ENCODE data around the gene PPM1H. TPM values are rescaled to one million over a fixed set of nuclear protein-coding genes. Genes with fewer than 3 reads are reported as not detected.

The PPM1H gene
- total RNA-seq, 1 experiment from 2014 or later = 0.22 TPM

DNA sequence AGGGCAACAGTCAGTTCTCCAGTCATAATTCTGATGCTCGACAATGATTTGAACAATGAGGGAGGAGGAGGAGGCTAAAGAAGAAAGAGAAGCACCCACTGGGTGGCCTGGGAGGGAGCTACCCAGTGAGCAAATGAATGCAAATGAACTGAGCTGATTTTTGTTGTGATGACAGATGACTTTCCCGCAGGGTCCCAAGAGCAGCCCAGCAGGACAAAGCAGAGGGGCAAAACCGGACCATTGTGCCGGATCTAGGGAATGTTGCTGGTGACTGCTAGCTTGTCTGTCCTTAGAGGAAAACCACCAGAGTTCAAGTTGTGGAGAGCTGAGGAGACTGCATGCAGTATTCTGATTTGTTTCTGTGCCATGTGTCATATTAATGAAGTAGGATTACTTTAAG, 305.5 kb downstream of the PPM1H start:
- Histone ChIP-seq H3K79me2 (ENCODE audit: low read length) (no peaks in the 10 kb centered on the region), H3K9me2 (replicated peaks; ENCODE audit: insufficient read depth, low read length) (no peaks in the 10 kb centered on the region), H3K27ac (ENCODE audit: low read length) (no peak overlapping the region), H3K4me3 (ENCODE audit: low read length) (no peak overlapping the region), H3K36me3 (ENCODE audit: insufficient read depth, low read length) (no peaks in the 10 kb centered on the region), H4K20me1 (ENCODE audit: insufficient read depth, low read depth, low read length) (no peaks in the 10 kb centered on the region), H3K27me3 (ENCODE audit: low read length) (no peaks in the 10 kb centered on the region), H2AFZ (ENCODE audit: low read length) (no peak overlapping the region), H3K9me3 (ENCODE audit: low read length) (no peaks in the 10 kb centered on the region), H3K4me2 (ENCODE audit: low read depth, low read length, poor library complexity, severe bottlenecking) (no peak overlapping the region), H3K4me1 (ENCODE audit: low read length) (no peaks in the 10 kb centered on the region; the same call in 1 of the 2 replicates), H3K9ac (ENCODE audit: low read length) (no peak overlapping the region)
- DNase-seq = no peak

DNA sequence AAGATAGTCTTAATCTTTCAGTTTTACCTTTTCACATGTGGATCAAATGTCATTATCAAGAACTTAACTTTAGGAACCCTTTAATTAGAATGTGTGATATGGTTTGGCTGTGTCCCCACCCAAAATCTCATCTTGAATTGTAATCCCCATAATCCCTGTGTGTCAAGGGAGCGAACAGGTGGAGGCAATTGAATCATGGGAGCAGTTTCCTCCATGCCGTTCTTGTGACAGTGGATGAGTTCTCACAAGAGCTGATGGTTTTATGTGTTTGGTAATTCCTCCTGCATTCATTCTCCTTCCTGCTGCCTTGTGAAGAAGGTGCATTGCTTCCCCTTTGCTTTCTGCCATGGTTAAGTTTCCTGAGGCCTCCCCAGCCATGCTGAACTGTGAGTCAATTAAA, 307.8 kb downstream of the PPM1H start:
- Histone ChIP-seq H3K9me2 (replicated peaks; ENCODE audit: insufficient read depth, low read length) (no peaks in the 10 kb centered on the region), H3K4me2 (ENCODE audit: low read depth, low read length, poor library complexity, severe bottlenecking) (no peak overlapping the region), H3K4me1 (ENCODE audit: low read length) (no peaks in the 10 kb centered on the region), H2AFZ (ENCODE audit: low read length) (no peak overlapping the region), H3K9ac (ENCODE audit: low read length) (no peak overlapping the region), H3K27me3 (ENCODE audit: low read length) (no peaks in the 10 kb centered on the region), H3K36me3 (ENCODE audit: insufficient read depth, low read length) (no peaks in the 10 kb centered on the region), H4K20me1 (ENCODE audit: insufficient read depth, low read depth, low read length) (no peaks in the 10 kb centered on the region), H3K4me3 (ENCODE audit: low read length) (no peak overlapping the region), H3K79me2 (ENCODE audit: low read length) (no peaks in the 10 kb centered on the region), H3K27ac (ENCODE audit: low read length) (no peak overlapping the region), H3K9me3 (ENCODE audit: low read length) (no peaks in the 10 kb centered on the region)
- no peak for DNase-seq

GRCh38 chr12:62625228-62625627, 309.7 kb downstream of the PPM1H start:
- Histone ChIP-seq H4K20me1 (ENCODE audit: insufficient read depth, low read depth, low read length) (no peaks in the 10 kb centered on the region), H3K36me3 (ENCODE audit: insufficient read depth, low read length) (no peaks in the 10 kb centered on the region), H3K9me2 (replicated peaks; ENCODE audit: insufficient read depth, low read length) (no peaks in the 10 kb centered on the region), H3K79me2 (ENCODE audit: low read length) (no peaks in the 10 kb centered on the region), H3K4me2 (ENCODE audit: low read depth, low read length, poor library complexity, severe bottlenecking) (no peak overlapping the region), H3K27me3 (ENCODE audit: low read length) (no peaks in the 10 kb centered on the region), H3K4me1 (ENCODE audit: low read length) (no peaks in the 10 kb centered on the region), H3K4me3 (ENCODE audit: low read length) (no peak overlapping the region), H3K27ac (ENCODE audit: low read length) (no peak overlapping the region), H3K9ac (ENCODE audit: low read length) (no peak overlapping the region), H2AFZ (ENCODE audit: low read length) (no peak overlapping the region), H3K9me3 (ENCODE audit: low read length) (no peaks in the 10 kb centered on the region)
- no peak for DNase-seq

DNA sequence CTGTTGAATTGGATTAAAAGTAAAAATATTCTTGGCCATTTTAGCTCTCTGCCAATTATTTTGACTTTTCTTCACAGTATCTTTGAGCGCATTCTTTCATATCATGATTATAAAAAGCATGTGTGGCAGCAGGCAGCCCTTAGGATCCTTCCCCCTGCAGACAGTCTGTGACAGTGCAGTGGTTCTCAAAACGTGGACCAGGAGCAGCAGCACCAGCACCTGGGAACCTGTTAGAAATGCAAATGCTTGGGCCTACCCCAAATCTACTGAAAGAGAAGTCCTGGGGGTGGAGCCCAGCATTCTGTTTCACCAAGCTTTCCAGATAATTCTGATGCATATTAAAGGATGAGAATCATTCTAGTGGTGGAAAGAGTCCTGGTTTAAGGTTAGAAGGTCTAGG, 312.8 kb downstream of the PPM1H start:
- Histone ChIP-seq H3K9ac (ENCODE audit: low read length) (no peak overlapping the region), H3K4me3 (ENCODE audit: low read length) (no peak overlapping the region), H3K36me3 (ENCODE audit: insufficient read depth, low read length) (no peaks in the 10 kb centered on the region), H3K79me2 (ENCODE audit: low read length) (no peaks in the 10 kb centered on the region), H3K27me3 (ENCODE audit: low read length) (no peaks in the 10 kb centered on the region), H4K20me1 (ENCODE audit: insufficient read depth, low read depth, low read length) (no peaks in the 10 kb centered on the region), H3K9me2 (replicated peaks; ENCODE audit: insufficient read depth, low read length) (no peaks in the 10 kb centered on the region), H3K4me1 (ENCODE audit: low read length) (no peaks in the 10 kb centered on the region), H2AFZ (ENCODE audit: low read length) (no peak overlapping the region), H3K27ac (ENCODE audit: low read length) (no peak overlapping the region), H3K4me2 (ENCODE audit: low read depth, low read length, poor library complexity, severe bottlenecking) (no peak overlapping the region), H3K9me3 (ENCODE audit: low read length) (no peaks in the 10 kb centered on the region)
- no peak for DNase-seq

- no peak for DNase-seq
- Histone ChIP-seq H3K4me3 (ENCODE audit: low read length) (no peak overlapping the region), H3K9ac (ENCODE audit: low read length) (no peak overlapping the region), H3K9me2 (replicated peaks; ENCODE audit: insufficient read depth, low read length) (no peaks in the 10 kb centered on the region), H2AFZ (ENCODE audit: low read length) (no peak overlapping the region), H3K4me2 (ENCODE audit: low read depth, low read length, poor library complexity, severe bottlenecking) (no peak overlapping the region), H3K9me3 (ENCODE audit: low read length) (no peaks in the 10 kb centered on the region), H3K27ac (ENCODE audit: low read length) (no peak overlapping the region), H3K36me3 (ENCODE audit: insufficient read depth, low read length) (no peaks in the 10 kb centered on the region; the same call in 1 of the 2 replicates), H3K27me3 (ENCODE audit: low read length) (no peaks in the 10 kb centered on the region), H4K20me1 (ENCODE audit: insufficient read depth, low read depth, low read length) (no peaks in the 10 kb centered on the region), H3K79me2 (ENCODE audit: low read length) (no peaks in the 10 kb centered on the region), H3K4me1 (ENCODE audit: low read length) (no peaks in the 10 kb centered on the region)
Observed at GRCh38 chr12:62621101-62621638, 313.8 kb downstream of the PPM1H start.

DNA sequence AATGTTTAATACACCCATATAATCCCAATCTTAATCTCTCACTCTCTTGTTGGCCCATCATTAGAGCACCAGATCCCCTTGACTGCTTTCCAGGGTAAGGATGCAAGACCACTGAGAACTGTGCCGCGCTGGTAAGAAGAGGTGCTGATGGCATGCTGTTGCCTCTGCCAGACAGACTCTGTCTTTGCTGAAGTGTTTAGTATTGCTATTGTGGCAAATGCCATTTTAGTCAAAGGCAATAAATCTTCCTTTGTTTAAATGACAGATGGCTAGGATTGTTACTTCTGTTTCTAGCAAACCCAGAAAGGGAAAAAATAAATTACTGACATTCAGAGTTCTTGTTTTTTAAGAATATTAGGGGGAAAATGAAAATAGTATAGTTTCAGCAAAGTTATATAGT, 316.0 kb downstream of the PPM1H start:
- H3K4me3 ChIP-seq (ENCODE audit: low read length) = no peak overlapping the region
- no peak for DNase-seq
- H3K4me2 ChIP-seq (ENCODE audit: low read depth, low read length, poor library complexity, severe bottlenecking) = no peak overlapping the region
- no peaks in the 10 kb centered on the region for H3K79me2 ChIP-seq (ENCODE audit: low read length)
- H4K20me1 ChIP-seq (ENCODE audit: insufficient read depth, low read depth, low read length) = no peaks in the 10 kb centered on the region
- no peaks in the 10 kb centered on the region for H3K9me2 ChIP-seq (replicated peaks; ENCODE audit: insufficient read depth, low read length)
- no peak overlapping the region for H3K27ac ChIP-seq (ENCODE audit: low read length)
- no peaks in the 10 kb centered on the region; the same call in 1 of the 2 replicates for H3K36me3 ChIP-seq (ENCODE audit: insufficient read depth, low read length)
- no peaks in the 10 kb centered on the region for H3K9me3 ChIP-seq (ENCODE audit: low read length)
- no peaks in the 10 kb centered on the region for H3K4me1 ChIP-seq (ENCODE audit: low read length)
- no peak overlapping the region for H2AFZ ChIP-seq (ENCODE audit: low read length)
- no peaks in the 10 kb centered on the region for H3K27me3 ChIP-seq (ENCODE audit: low read length)
- no peak overlapping the region for H3K9ac ChIP-seq (ENCODE audit: low read length)

DNA sequence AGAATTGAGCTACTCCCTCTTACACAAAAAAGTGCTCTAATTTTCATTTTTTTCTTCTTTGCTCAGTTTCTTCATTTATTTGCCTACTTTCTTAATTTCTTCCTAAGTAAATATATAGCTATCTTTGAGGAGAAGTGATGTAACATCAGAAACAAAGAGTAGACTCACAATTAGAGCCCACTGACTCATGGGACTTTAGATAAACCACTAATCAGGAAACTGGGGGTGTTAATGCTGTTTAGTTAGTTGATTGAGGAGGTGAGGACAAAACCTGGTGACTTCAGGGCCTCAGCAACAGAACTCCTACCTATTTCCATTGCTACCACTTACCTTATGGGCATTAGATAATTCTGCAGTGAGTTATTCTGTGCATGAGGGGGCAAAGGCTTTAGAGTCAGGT, 316.6 kb downstream of the PPM1H start:
- no peaks in the 10 kb centered on the region for H4K20me1 ChIP-seq (ENCODE audit: insufficient read depth, low read depth, low read length)
- no peak overlapping the region for H3K4me2 ChIP-seq (ENCODE audit: low read depth, low read length, poor library complexity, severe bottlenecking)
- H3K4me1 ChIP-seq (ENCODE audit: low read length) = no peaks in the 10 kb centered on the region
- H3K27ac ChIP-seq (ENCODE audit: low read length) = no peak overlapping the region
- H3K9me3 ChIP-seq (ENCODE audit: low read length) = no peaks in the 10 kb centered on the region
- no peak overlapping the region for H2AFZ ChIP-seq (ENCODE audit: low read length)
- no peak overlapping the region for H3K4me3 ChIP-seq (ENCODE audit: low read length)
- no peaks in the 10 kb centered on the region for H3K9me2 ChIP-seq (replicated peaks; ENCODE audit: insufficient read depth, low read length)
- no peaks in the 10 kb centered on the region for H3K79me2 ChIP-seq (ENCODE audit: low read length)
- no peak overlapping the region for H3K9ac ChIP-seq (ENCODE audit: low read length)
- H3K27me3 ChIP-seq (ENCODE audit: low read length) = no peaks in the 10 kb centered on the region
- DNase-seq = no peak
- no peaks in the 10 kb centered on the region; the same call in 1 of the 2 replicates for H3K36me3 ChIP-seq (ENCODE audit: insufficient read depth, low read length)

GRCh38 chr12:62613081-62613480, 321.9 kb downstream of the PPM1H start:
- Histone ChIP-seq H2AFZ (ENCODE audit: low read length) (no peak overlapping the region), H3K27ac (ENCODE audit: low read length) (no peak overlapping the region), H3K9me2 (replicated peaks; ENCODE audit: insufficient read depth, low read length) (no peaks in the 10 kb centered on the region), H3K36me3 (ENCODE audit: insufficient read depth, low read length) (no peaks in the 10 kb centered on the region; the same call in 1 of the 2 replicates), H3K4me3 (ENCODE audit: low read length) (no peak overlapping the region), H3K4me2 (ENCODE audit: low read depth, low read length, poor library complexity, severe bottlenecking) (no peak overlapping the region), H3K4me1 (ENCODE audit: low read length) (no peaks in the 10 kb centered on the region), H3K79me2 (ENCODE audit: low read length) (no peaks in the 10 kb centered on the region), H3K9me3 (ENCODE audit: low read length) (no peaks in the 10 kb centered on the region), H3K27me3 (ENCODE audit: low read length) (no peaks in the 10 kb centered on the region), H3K9ac (ENCODE audit: low read length) (no peak overlapping the region), H4K20me1 (ENCODE audit: insufficient read depth, low read depth, low read length) (no peaks in the 10 kb centered on the region)
- no peak for DNase-seq

DNA sequence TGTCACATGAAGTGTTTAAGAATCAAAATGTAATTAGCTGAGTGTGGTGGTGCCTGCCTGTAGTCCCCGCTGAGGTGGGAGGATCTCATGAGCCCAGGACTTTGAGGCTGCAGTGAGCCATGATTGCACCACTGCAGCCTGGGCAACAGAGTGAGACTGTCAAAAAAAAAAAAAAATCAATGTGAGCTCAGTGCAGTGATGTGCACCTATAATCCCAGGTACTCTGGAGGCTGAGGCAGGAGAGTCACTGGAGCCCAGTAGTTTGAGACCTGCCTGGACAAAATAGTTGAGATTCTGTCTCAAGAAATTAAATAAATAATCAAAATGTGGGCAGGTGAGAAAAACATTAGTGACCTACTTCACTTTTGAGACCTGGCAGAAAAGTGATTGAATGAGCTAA, 328.3 kb downstream of the PPM1H start:
- Histone ChIP-seq H2AFZ (ENCODE audit: low read length) (no peak overlapping the region), H3K27ac (ENCODE audit: low read length) (no peak overlapping the region), H3K4me2 (ENCODE audit: low read depth, low read length, poor library complexity, severe bottlenecking) (no peak overlapping the region), H3K27me3 (ENCODE audit: low read length) (no peaks in the 10 kb centered on the region), H3K4me3 (ENCODE audit: low read length) (no peak overlapping the region), H3K9me3 (ENCODE audit: low read length) (no peaks in the 10 kb centered on the region), H3K4me1 (ENCODE audit: low read length) (peaks cover 22% of the 10 kb centered on the region), H3K9ac (ENCODE audit: low read length) (no peak overlapping the region), H3K36me3 (ENCODE audit: insufficient read depth, low read length) (no peaks in the 10 kb centered on the region), H3K9me2 (replicated peaks; ENCODE audit: insufficient read depth, low read length) (no peaks in the 10 kb centered on the region), H3K79me2 (ENCODE audit: low read length) (peaks cover 19% of the 10 kb centered on the region), H4K20me1 (ENCODE audit: insufficient read depth, low read depth, low read length) (no peaks in the 10 kb centered on the region; the same call in 1 of the 2 replicates)
- DNase-seq = peak; percentile 51

All from Karpas-422 (cell line).